CD8-positive, alpha-beta memory T cell (primary cell): ENCODE measurements around the gene DEFB113. TPM values are rescaled to one million over a fixed set of nuclear protein-coding genes. Genes with fewer than 3 reads are reported as not detected.

Source experiments
- CTCF ChIA-PET: fragments of 350-600 bp; sonication (Branson Sonifier 250); formaldehyde crosslinking; loops from one replicate; lab custom pipeline; 2021; ENCODE audit warnings: antibody characterized with exemption; lab: Charles Lee
- POLR2A ChIA-PET: fragments of 350-600 bp; sonication (Branson Sonifier 250); formaldehyde crosslinking; loops from one replicate; lab custom pipeline; 2021; ENCODE audit warnings: antibody characterized with exemption; lab: Charles Lee
- DNase-seq, 5 donors: peaks; one replicate each; pipeline versions ENCODE4 v3.0.0 to v3.0.0-alpha.2; 2020 to 2022; ENCODE audit warnings: mixed read lengths in 1 of 5
- H3K27ac ChIP-seq: one replicate; pipeline ENCODE4 v1.7.0; 2013; ENCODE audit warnings: low read depth, mild to moderate bottlenecking, low read length, moderate library complexity
- H3K27me3 ChIP-seq: 2 replicates; pipeline ENCODE4 v1.7.0; 2013; ENCODE audit warnings: low read length, mild to moderate bottlenecking; ENCODE audit not compliant: insufficient read depth, poor library complexity, severe bottlenecking
- H3K36me3 ChIP-seq: 2 replicates; pipeline ENCODE4 v1.7.0; 2013; ENCODE audit warnings: mild to moderate bottlenecking, low read length, moderate library complexity; ENCODE audit not compliant: insufficient read depth
- H3K4me1 ChIP-seq: 2 replicates; pipeline ENCODE4 v1.7.0; 2013; ENCODE audit warnings: mild to moderate bottlenecking, low read length, moderate library complexity; ENCODE audit not compliant: insufficient read depth
- H3K4me3 ChIP-seq: 2 replicates; pipeline ENCODE4 v1.7.0; 2013; ENCODE audit warnings: mild to moderate bottlenecking, low read length
- H3K9me3 ChIP-seq: 2 replicates; pipeline ENCODE4 v1.7.0; 2013; ENCODE audit warnings: mild to moderate bottlenecking, low read length
- H3K27ac Mint-ChIP-seq, 8 donors: one replicate each; pipeline ENCODE4 v1.8.0; 2020 to 2021; ENCODE audit warnings: mixed read lengths in 8 of 8, mild to moderate bottlenecking in 6 of 8, inconsistent platforms in 3 of 8, moderate library complexity in 3 of 8
- H3K27me3 Mint-ChIP-seq, 2 donors: one replicate each; pipeline ENCODE4 v1.8.0; 2020 to 2021; ENCODE audit warnings: mixed read lengths in 2 of 2, mild to moderate bottlenecking in 1 of 2, moderate library complexity in 1 of 2
- H3K36me3 Mint-ChIP-seq, 3 donors: one replicate each; pipeline ENCODE4 v1.8.0; 2020 to 2021; ENCODE audit warnings: mixed read lengths in 3 of 3, inconsistent platforms in 1 of 3, mild to moderate bottlenecking in 1 of 3
- H3K4me1 Mint-ChIP-seq, 3 donors: one replicate each; pipeline ENCODE4 v1.8.0; 2020 to 2021; ENCODE audit warnings: mixed read lengths in 3 of 3, inconsistent platforms in 1 of 3, mild to moderate bottlenecking in 1 of 3
- H3K4me3 Mint-ChIP-seq, 7 donors: one replicate each; pipeline ENCODE4 v1.8.0; 2020 to 2021; ENCODE audit warnings: mixed read lengths in 7 of 7, mild to moderate bottlenecking in 6 of 7, moderate library complexity in 4 of 7, inconsistent platforms in 2 of 7
- H3K9me3 Mint-ChIP-seq, 5 donors: one replicate each; pipeline ENCODE4 v1.8.0; 2020 to 2022; ENCODE audit warnings: mixed read lengths in 5 of 5, mild to moderate bottlenecking in 3 of 5, moderate library complexity in 2 of 5, inconsistent platforms in 1 of 5
- polyA plus RNA-seq: library from polyadenylated mRNA; unstranded; fragments of 300-500 nt; fragmentation: Illumina TruSeq; gene quantifications from one replicate; pipeline ENCODE4 v1.2.3, GENCODE V29; 2021
- total RNA-seq, 2 experiments: library from RNA; stranded (reverse); gene quantifications; one replicate each; pipeline ENCODE4 v1.2.3, GENCODE V29; 2021

The DEFB113 gene
- total and polyA plus RNA-seq, 3 experiments from 2014 or later, result not detected

- peaks cover 0 to 4% (median 0%) of the 10 kb centered on the region in 3 donors for H3K4me1 Mint-ChIP-seq
- DNase-seq, result no peak
- H3K9me3 ChIP-seq, result no peaks in the 10 kb centered on the region
- ChIA-PET POLR2A (no interaction called here), CTCF (no interaction called here)
- H3K27ac Mint-ChIP-seq, result no peak overlapping the region
- no peaks in the 10 kb centered on the region for H3K27me3 ChIP-seq
- no peak overlapping the region for H3K4me3 Mint-ChIP-seq
- H3K4me3 ChIP-seq, result no peak overlapping the region
- H3K27me3 Mint-ChIP-seq, result no peaks in the 10 kb centered on the region
- no peaks in the 10 kb centered on the region for H3K36me3 ChIP-seq
- H3K4me1 ChIP-seq, result no peaks in the 10 kb centered on the region
- H3K27ac ChIP-seq, result no peak overlapping the region
- H3K36me3 Mint-ChIP-seq, result no peaks in the 10 kb centered on the region
- H3K9me3 Mint-ChIP-seq, result peaks cover 0 to 14% (median 9%) of the 10 kb centered on the region in 5 donors
Observed at GRCh38 chr6:49979584-49979983, 10.2 kb upstream of the DEFB113 start.

GRCh38 chr6:49978332-49979226, 9.2 kb upstream of the DEFB113 start:
- peak overlapping the region in 2 of 7 donors; percentile 18 to 51 for H3K4me3 Mint-ChIP-seq

GRCh38 chr6:49966823-49967222, 2.6 kb downstream of the DEFB113 start:
- Mint-ChIP-seq H3K36me3 (no peaks in the 10 kb centered on the region), H3K27ac (no peak overlapping the region), H3K4me3 (no peak overlapping the region), H3K9me3 (peaks cover 0 to 48% (median 2%) of the 10 kb centered on the region in 5 donors), H3K27me3 (no peaks in the 10 kb centered on the region), H3K4me1 (no peaks in the 10 kb centered on the region)
- H3K4me3 ChIP-seq, result no peak overlapping the region
- no peaks in the 10 kb centered on the region for H3K27me3 ChIP-seq
- H3K9me3 ChIP-seq, result no peaks in the 10 kb centered on the region
- no peak for DNase-seq
- H3K36me3 ChIP-seq, result no peaks in the 10 kb centered on the region
- ChIA-PET CTCF (no interaction called here), POLR2A (no interaction called here)
- H3K4me1 ChIP-seq, result no peaks in the 10 kb centered on the region
- H3K27ac ChIP-seq, result no peak overlapping the region

More at GRCh38 chr6:49978332-49979226, 9.2 kb upstream of the DEFB113 start:
- peaks cover 0 to 14% (median 9%) of the 10 kb centered on the region in 5 donors for H3K9me3 Mint-ChIP-seq
- Histone ChIP-seq H3K36me3 (no peaks in the 10 kb centered on the region), H3K4me1 (no peaks in the 10 kb centered on the region), H3K9me3 (no peaks in the 10 kb centered on the region), H3K27me3 (no peaks in the 10 kb centered on the region), H3K4me3 (no peak overlapping the region), H3K27ac (no peak overlapping the region)
- ChIA-PET POLR2A (no interaction called here), CTCF (no interaction called here)
- H3K36me3 Mint-ChIP-seq, result no peaks in the 10 kb centered on the region
- no peak for DNase-seq
- H3K27ac Mint-ChIP-seq, result no peak overlapping the region
- H3K27me3 Mint-ChIP-seq, result no peaks in the 10 kb centered on the region
- H3K4me1 Mint-ChIP-seq, result peaks cover 0 to 4% (median 0%) of the 10 kb centered on the region in 3 donors

GRCh38 chr6:49966334-49966733, 3.1 kb downstream of the DEFB113 start:
- Mint-ChIP-seq H3K4me1 (no peaks in the 10 kb centered on the region), H3K9me3 (peaks cover 0 to 46% (median 2%) of the 10 kb centered on the region in 5 donors), H3K27me3 (no peaks in the 10 kb centered on the region), H3K27ac (no peak overlapping the region), H3K4me3 (no peak overlapping the region), H3K36me3 (no peaks in the 10 kb centered on the region)
- CTCF ChIA-PET, result no interaction called here
- DNase-seq, result no peak
- Histone ChIP-seq H3K4me3 (no peak overlapping the region), H3K9me3 (no peaks in the 10 kb centered on the region), H3K36me3 (no peaks in the 10 kb centered on the region), H3K27me3 (no peaks in the 10 kb centered on the region), H3K4me1 (no peaks in the 10 kb centered on the region), H3K27ac (no peak overlapping the region)
- POLR2A ChIA-PET, result no interaction called here

- CTCF ChIA-PET, result no interaction called here
- Mint-ChIP-seq H3K36me3 (no peaks in the 10 kb centered on the region), H3K4me3 (no peak within 1 kb of the TSS), H3K27me3 (no peaks in the 10 kb centered on the region), H3K27ac (no peak within 1 kb of the TSS), H3K9me3 (peaks cover 0 to 34% (median 3%) of the 10 kb centered on the region in 5 donors), H3K4me1 (no peaks in the 10 kb centered on the region)
- H3K36me3 ChIP-seq, result no peaks in the 10 kb centered on the region
- no peak within 1 kb of the TSS for H3K27ac ChIP-seq
- POLR2A ChIA-PET, result no interaction called here
- H3K9me3 ChIP-seq, result no peaks in the 10 kb centered on the region
- no peaks in the 10 kb centered on the region for H3K4me1 ChIP-seq
- H3K4me3 ChIP-seq, result no peak within 1 kb of the TSS
- no peak for DNase-seq
- H3K27me3 ChIP-seq, result no peaks in the 10 kb centered on the region
Observed at GRCh38 chr6:49964064-49964463, 5.4 kb downstream of the DEFB113 start, which contains the start of gene DEFB114. Gene DEFB114, minus strand, starts transcription at chr6:49964164. Its CDS starts 59 bp downstream, at chr6:49964105.

- H3K27me3 Mint-ChIP-seq, result peaks cover 0 to 1% of the 10 kb centered on the region in 2 donors
- no peaks in the 10 kb centered on the region for H3K27me3 ChIP-seq
- peaks cover 0 to 12% (median 5%) of the 10 kb centered on the region in 5 donors for H3K9me3 Mint-ChIP-seq
- CTCF ChIA-PET, result no interaction called here
- H3K4me1 ChIP-seq, result no peaks in the 10 kb centered on the region
- H3K36me3 ChIP-seq, result no peaks in the 10 kb centered on the region
- H3K4me3 ChIP-seq, result no peak overlapping the region
- no peak for DNase-seq
- H3K9me3 ChIP-seq, result no peaks in the 10 kb centered on the region
- no peak overlapping the region for H3K4me3 Mint-ChIP-seq
- no peaks in the 10 kb centered on the region for H3K4me1 Mint-ChIP-seq
- no peaks in the 10 kb centered on the region for H3K36me3 Mint-ChIP-seq
- POLR2A ChIA-PET, result no interaction called here
- no peak overlapping the region for H3K27ac Mint-ChIP-seq
- no peak overlapping the region for H3K27ac ChIP-seq
Observed at GRCh38 chr6:49958180-49958579, 11.2 kb downstream of the DEFB113 start.

- Mint-ChIP-seq H3K4me3 (no peak overlapping the region), H3K9me3 (peaks cover 0 to 16% (median 5%) of the 10 kb centered on the region in 5 donors)
- POLR2A ChIA-PET, result no interaction called here
Observed at GRCh38 chr6:49955847-49956246, 13.6 kb downstream of the DEFB113 start.

GRCh38 chr6:49951926-49952325, 17.5 kb downstream of the DEFB113 start:
- no peaks in the 10 kb centered on the region for H3K4me1 ChIP-seq
- POLR2A ChIA-PET, result no interaction called here
- H3K4me3 ChIP-seq, result no peak overlapping the region
- H3K27me3 ChIP-seq, result no peaks in the 10 kb centered on the region
- CTCF ChIA-PET, result no interaction called here
- H3K4me3 Mint-ChIP-seq, result no peak overlapping the region
- no peak overlapping the region for H3K27ac ChIP-seq
- no peaks in the 10 kb centered on the region for H3K36me3 Mint-ChIP-seq
- H3K27ac Mint-ChIP-seq, result no peak overlapping the region
- H3K9me3 Mint-ChIP-seq, result peaks cover 1 to 13% (median 6%) of the 10 kb centered on the region in 5 donors
- H3K27me3 Mint-ChIP-seq, result peaks cover 0 to 1% of the 10 kb centered on the region in 2 donors
- H3K36me3 ChIP-seq, result no peaks in the 10 kb centered on the region
- H3K4me1 Mint-ChIP-seq, result no peaks in the 10 kb centered on the region
- no peak for DNase-seq
- no peaks in the 10 kb centered on the region for H3K9me3 ChIP-seq

More at GRCh38 chr6:49955847-49956246, 13.6 kb downstream of the DEFB113 start:
- DNase-seq, result no peak
- Histone ChIP-seq H3K4me1 (no peaks in the 10 kb centered on the region), H3K9me3 (no peaks in the 10 kb centered on the region), H3K36me3 (no peaks in the 10 kb centered on the region), H3K27ac (no peak overlapping the region), H3K4me3 (no peak overlapping the region), H3K27me3 (no peaks in the 10 kb centered on the region)
- Mint-ChIP-seq H3K36me3 (no peaks in the 10 kb centered on the region), H3K27ac (no peak overlapping the region), H3K27me3 (peaks cover 0 to 1% of the 10 kb centered on the region in 2 donors), H3K4me1 (no peaks in the 10 kb centered on the region)
- CTCF ChIA-PET, result no interaction called here
